Upper lobe of left lung (tissue), 6 donors: ENCODE data around the gene CDC45. TPM values are rescaled to one million over a fixed set of nuclear protein-coding genes. Genes with fewer than 3 reads are reported as not detected.

ENCODE experiments used
- ATAC-seq, 2 donors: fragments of 200-7000 bp; cut with Tn5 transposase; one replicate each; pipeline ENCODE4 v1.9.1; 2022; ENCODE audit warnings: mild to moderate bottlenecking in 2 of 2, moderate library complexity in 2 of 2; ENCODE audit not compliant: low FRiP score in 2 of 2
- DNase-seq, 2 donors: peaks; one replicate each; pipeline ENCODE4 v3.0.0-alpha.2; 2019 to 2020
- H3K27ac ChIP-seq, 4 donors: fragments of 200-600 bp; sonication (generic); one replicate each; pipeline ENCODE4 v1.5.1; 2016 to 2019
- H3K27me3 ChIP-seq, 4 donors: fragments of 200-600 bp; sonication (generic); one replicate each; pipeline ENCODE4 v1.5.1; 2017 to 2019
- H3K36me3 ChIP-seq, 4 donors: fragments of 200-600 bp; sonication (generic); one replicate each; pipeline ENCODE4 v1.5.1; 2016 to 2019
- H3K4me1 ChIP-seq, 4 donors: fragments of 200-600 bp; sonication (generic); one replicate each; pipeline ENCODE4 v1.5.1; 2018 to 2019
- H3K4me3 ChIP-seq, 4 donors: fragments of 200-600 bp; sonication (generic); one replicate each; pipeline ENCODE4 v1.5.1; 2017 to 2019; ENCODE audit warnings: mild to moderate bottlenecking in 2 of 4, moderate library complexity in 1 of 4
- H3K9me3 ChIP-seq, 4 donors: fragments of 200-600 bp; sonication (generic); one replicate each; pipeline ENCODE4 v1.5.1; 2018 to 2019
- CTCF ChIP-seq, 6 experiments: fragments of 450-650 bp in 4 of 6; fragments of 200-600 bp in 2 of 6; sonication (generic) in 2 of 6; IDR thresholded peaks; one replicate each; pipeline ENCODE4 v1.5.1; 2016 to 2019; ENCODE audit warnings: antibody characterized with exemption in 6 of 6
- EP300 ChIP-seq, 4 donors: sonication (generic); formaldehyde crosslinking; IDR thresholded peaks; one replicate each; pipeline ENCODE4 v1.5.1; 2017; ENCODE audit warnings: antibody characterized with exemption in 4 of 4, control low read depth in 2 of 4
- POLR2A ChIP-seq, 4 donors: fragments of 450-650 bp; IDR thresholded peaks; one replicate each; pipeline ENCODE4 v1.5.1; 2016 to 2017; ENCODE audit warnings: antibody characterized with exemption in 4 of 4, mild to moderate bottlenecking in 2 of 4
- POLR2AphosphoS5 ChIP-seq, 2 donors: sonication (generic); formaldehyde crosslinking; IDR thresholded peaks; one replicate each; pipeline ENCODE4 v1.5.1; 2017; ENCODE audit warnings: antibody characterized with exemption in 2 of 2
- WGBS, 2 donors: methylation state at CpG; one replicate each; pipeline ENCODE4 v1.1.5; 2017 to 2018; 5-methylcytosine and 5-hydroxymethylcytosine counted together
- total RNA-seq, 6 donors: library from RNA; depleted of rRNA in 4 of 6; stranded (reverse); fragments of >200 nt in 4 of 6; gene quantifications; one replicate each; pipeline versions ENCODE4 v1.1.0 to v1.2.1, GENCODE V29; 2016 to 2021
- donor health status: DM: no; HTN: no; CAD: no; lungs with moderate emphysema.
- donor health status: DM: no; HTN: yes; CAD: no; lungs with severe emphysema.

CDC45 gene
- total RNA-seq, 6 donors from 2014 or later = 0.44 to 3.2 (median 1.8) TPM; not detected in 1

GRCh38 chr22:19454156-19454555 lies 25.6 kb upstream of the CDC45 start:
- H3K27ac ChIP-seq = no peak overlapping the region
- peaks cover 24 to 86% (median 69%) of the 10 kb centered on the region in 4 donors for H3K36me3 ChIP-seq
- TF ChIP-seq POLR2AphosphoS5 (IDR thresholded peaks at IDR 0.05) (no peak), POLR2A (IDR thresholded peaks at IDR 0.05) (no peak), EP300 (IDR thresholded peaks at IDR 0.05) (no peak), CTCF (IDR thresholded peaks at IDR 0.05) (no peak)
- no peaks in the 10 kb centered on the region for H3K27me3 ChIP-seq
- WGBS, 2 donors = 89% methylated on average over 6 of the region's 6 CpGs
- no peak overlapping the region for H3K4me3 ChIP-seq
- ATAC-seq (no peak), DNase-seq (peak in 1 of 2 donors; percentile 4)
- no peaks in the 10 kb centered on the region for H3K4me1 ChIP-seq
- no peaks in the 10 kb centered on the region for H3K9me3 ChIP-seq

- H3K27me3 ChIP-seq = no peaks in the 10 kb centered on the region
- no peaks in the 10 kb centered on the region for H3K9me3 ChIP-seq
- no peak overlapping the region for H3K4me3 ChIP-seq
- DNase-seq = peak in 1 of 2 donors; percentile 1
- ATAC-seq = no peak
- WGBS, 2 donors = 98 to 100% methylated on average over 2 of the region's 2 CpGs
- H3K36me3 ChIP-seq = peaks cover 24 to 93% (median 72%) of the 10 kb centered on the region in 4 donors
- TF ChIP-seq CTCF (IDR thresholded peaks at IDR 0.05) (no peak), POLR2A (IDR thresholded peaks at IDR 0.05) (no peak), POLR2AphosphoS5 (IDR thresholded peaks at IDR 0.05) (no peak)
- no peak overlapping the region for H3K27ac ChIP-seq
- no peaks in the 10 kb centered on the region for H3K4me1 ChIP-seq
Measured at GRCh38 chr22:19455033-19455432, 24.7 kb upstream of the CDC45 start.

GRCh38 chr22:19455585-19456370 lies 23.9 kb upstream of the CDC45 start:
- Histone ChIP-seq H3K9me3 (no peaks in the 10 kb centered on the region), H3K36me3 (peaks cover 24 to 91% (median 76%) of the 10 kb centered on the region in 4 donors), H3K4me1 (no peaks in the 10 kb centered on the region), H3K27me3 (no peaks in the 10 kb centered on the region), H3K4me3 (no peak overlapping the region), H3K27ac (no peak overlapping the region)
- no peak for TF ChIP-seq POLR2AphosphoS5 (IDR thresholded peaks at IDR 0.05)
- no peak for TF ChIP-seq CTCF (IDR thresholded peaks at IDR 0.05)
- TF ChIP-seq POLR2A (IDR thresholded peaks at IDR 0.05) = no peak
- no peak for TF ChIP-seq EP300 (IDR thresholded peaks at IDR 0.05)
- peak in 1 of 2 donors; percentile 6 for DNase-seq
- WGBS, 2 donors = 71 to 92% methylated on average over 2 to 4 of the region's 4 CpGs
- ATAC-seq = peak in 1 of 2 donors; percentile 12

GRCh38 chr22:19456541-19456940 lies 23.2 kb upstream of the CDC45 start:
- H3K27me3 ChIP-seq = no peaks in the 10 kb centered on the region
- DNase-seq (peak in 1 of 2 donors; percentile 6), ATAC-seq (no peak)
- peaks cover 24 to 93% (median 78%) of the 10 kb centered on the region in 4 donors for H3K36me3 ChIP-seq
- H3K4me3 ChIP-seq = no peak overlapping the region
- H3K4me1 ChIP-seq = no peaks in the 10 kb centered on the region
- no peaks in the 10 kb centered on the region for H3K9me3 ChIP-seq
- H3K27ac ChIP-seq = no peak overlapping the region
- TF ChIP-seq EP300 (IDR thresholded peaks at IDR 0.05) (no peak), POLR2A (IDR thresholded peaks at IDR 0.05) (no peak), CTCF (IDR thresholded peaks at IDR 0.05) (no peak), POLR2AphosphoS5 (IDR thresholded peaks at IDR 0.05) (no peak)
- 91 to 96% methylated on average over 10 of the region's 10 CpGs for WGBS, 2 donors
